Muscle of arm (tissue), 12 donors: Measurements from ENCODE around the gene FAM168A. TPM values are rescaled to one million over a fixed set of nuclear protein-coding genes. Genes with fewer than 3 reads are reported as not detected.

Experiments used
- DNase-seq: peaks from one replicate; pipeline ENCODE4 v3.0.0-alpha.2; 2013
- polyA plus RNA-seq, 12 donors: library from polyadenylated mRNA; unstranded; fragments of 120-200 nt; gene quantifications; one replicate each; pipeline ENCODE4 v1.2.1, GENCODE V29; 2013; ENCODE audit not compliant: insufficient read length in 12 of 12

The FAM168A gene
- polyA plus RNA-seq, 12 donors: 22.1 to 43.8 (median 27.8) TPM; not detected in 1

- no peak for DNase-seq
Observed at GRCh38 chr11:73390601-73391565, 207.0 kb downstream of the FAM168A start.

GRCh38 chr11:73389916-73390315, 208.0 kb downstream of the FAM168A start:
- no peak for DNase-seq

- no peak for DNase-seq
Observed at GRCh38 chr11:73389134-73389525, 208.8 kb downstream of the FAM168A start.

- DNase-seq: no peak
Observed at GRCh38 chr11:73388265-73389133, 209.4 kb downstream of the FAM168A start.

GRCh38 chr11:73387594-73388264, 210.2 kb downstream of the FAM168A start:
- DNase-seq: no peak

GRCh38 chr11:73386546-73386945, 211.4 kb downstream of the FAM168A start:
- no peak for DNase-seq

GRCh38 chr11:73386016-73386415, 211.9 kb downstream of the FAM168A start:
- DNase-seq: no peak

- DNase-seq: no peak
Observed at GRCh38 chr11:73384872-73385689, 212.8 kb downstream of the FAM168A start.

- no peak for DNase-seq
Observed at GRCh38 chr11:73384531-73384871, 213.4 kb downstream of the FAM168A start.

GRCh38 chr11:73384125-73384441, 213.8 kb downstream of the FAM168A start:
- no peak for DNase-seq

- no peak for DNase-seq
Observed at GRCh38 chr11:73383249-73384124, 214.4 kb downstream of the FAM168A start.

- no peak for DNase-seq
Observed at GRCh38 chr11:73382747-73383146, 215.2 kb downstream of the FAM168A start.

- no peak for DNase-seq
Observed at GRCh38 chr11:73382183-73382582, 215.7 kb downstream of the FAM168A start.

- no peak for DNase-seq
Observed at GRCh38 chr11:73381589-73381988, 216.3 kb downstream of the FAM168A start.

- no peak for DNase-seq
Observed at GRCh38 chr11:73380897-73381410, 217.0 kb downstream of the FAM168A start.

GRCh38 chr11:73380331-73380730, 217.6 kb downstream of the FAM168A start:
- DNase-seq: no peak

GRCh38 chr11:73379189-73379880, 218.6 kb downstream of the FAM168A start:
- no peak for DNase-seq

GRCh38 chr11:73376803-73377629, 220.9 kb downstream of the FAM168A start:
- DNase-seq: no peak
